Hepatocyte (in vitro differentiated cells): Measurements from ENCODE around the gene UBR3.
"Not testable (repeated sequence)": the region's sequence is repeated elsewhere in the genome, so short reads cannot be mapped to it uniquely, and the experiment has no call there.

Experiments
- CTCF ChIP-seq: fragments of 200-600 bp; sonication (generic); IDR thresholded peaks from 2 replicates; pipeline ENCODE4 v1.5.1; 2016; ENCODE audit warnings: antibody characterized with exemption, mild to moderate bottlenecking; ENCODE audit not compliant: poor library complexity
- EZH2 ChIP-seq: fragments of 200-600 bp; sonication (generic); IDR thresholded peaks from 2 replicates; pipeline ENCODE4 v1.6.1; 2016; ENCODE audit warnings: antibody characterized with exemption, mild to moderate bottlenecking, borderline replicate concordance
- EZH2phosphoT487 ChIP-seq: fragments of 200-600 bp; sonication (generic); IDR thresholded peaks from one replicate; pipeline ENCODE4 v1.6.1; 2018; ENCODE audit warnings: antibody characterized with exemption, mild to moderate bottlenecking, low read depth, moderate library complexity; ENCODE audit not compliant: unreplicated experiment, severe bottlenecking

- TF ChIP-seq CTCF, EZH2, EZH2phosphoT487: not testable (repeated sequence)
Observed at GRCh38 chr2:169841625-169842024, 14.4 kb downstream of the UBR3 start.
